ENCODE results near the gene MBNL1. TPM values are rescaled to one million over a fixed set of nuclear protein-coding genes. Genes with fewer than 3 reads are reported as not detected.
A peak's percentile ranks its signal among the peaks of the same experiment; 100 is the strongest.
"Not testable (repeated sequence)": the region's sequence is repeated elsewhere in the genome, so short reads cannot be mapped to it uniquely, and the experiment has no call there.

Gene MBNL1
- total RNA-seq, 2 donors from 2014 or later: 199 to 327 TPM

DNA sequence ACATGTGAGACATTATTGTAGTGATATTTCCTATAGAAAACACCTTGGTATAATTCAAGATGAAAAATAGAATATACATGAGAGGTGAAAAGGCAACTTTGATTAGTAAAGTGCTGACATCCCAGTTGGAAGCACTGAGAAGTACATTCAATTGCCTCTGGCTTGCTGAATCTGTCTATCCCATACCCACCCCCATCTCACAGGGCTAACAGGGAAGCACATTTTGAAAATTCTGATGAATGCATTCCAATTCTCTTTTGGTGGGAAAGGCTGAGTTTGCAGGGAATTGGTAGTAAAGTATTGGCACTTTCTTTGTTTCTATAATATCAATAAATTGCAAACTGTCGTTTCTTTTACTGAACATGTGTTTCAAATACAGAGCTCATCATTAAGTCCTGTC is 122.9 kb downstream of the MBNL1 start:
- Histone ChIP-seq H3K27me3 (no peaks in the 10 kb centered on the region), H3K36me3 (no peaks in the 10 kb centered on the region), H3K27ac (no peak overlapping the region), H3K4me3 (no peak overlapping the region), H3K9me3 (no peaks in the 10 kb centered on the region), H3K4me1 (peaks cover 0 to 86% of the 10 kb centered on the region in 2 donors)
- TF ChIP-seq, protein P1, sequence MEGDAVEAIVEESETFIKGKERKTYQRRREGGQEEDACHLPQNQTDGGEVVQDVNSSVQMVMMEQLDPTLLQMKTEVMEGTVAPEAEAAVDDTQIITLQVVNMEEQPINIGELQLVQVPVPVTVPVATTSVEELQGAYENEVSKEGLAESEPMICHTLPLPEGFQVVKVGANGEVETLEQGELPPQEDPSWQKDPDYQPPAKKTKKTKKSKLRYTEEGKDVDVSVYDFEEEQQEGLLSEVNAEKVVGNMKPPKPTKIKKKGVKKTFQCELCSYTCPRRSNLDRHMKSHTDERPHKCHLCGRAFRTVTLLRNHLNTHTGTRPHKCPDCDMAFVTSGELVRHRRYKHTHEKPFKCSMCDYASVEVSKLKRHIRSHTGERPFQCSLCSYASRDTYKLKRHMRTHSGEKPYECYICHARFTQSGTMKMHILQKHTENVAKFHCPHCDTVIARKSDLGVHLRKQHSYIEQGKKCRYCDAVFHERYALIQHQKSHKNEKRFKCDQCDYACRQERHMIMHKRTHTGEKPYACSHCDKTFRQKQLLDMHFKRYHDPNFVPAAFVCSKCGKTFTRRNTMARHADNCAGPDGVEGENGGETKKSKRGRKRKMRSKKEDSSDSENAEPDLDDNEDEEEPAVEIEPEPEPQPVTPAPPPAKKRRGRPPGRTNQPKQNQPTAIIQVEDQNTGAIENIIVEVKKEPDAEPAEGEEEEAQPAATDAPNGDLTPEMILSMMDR (IDR thresholded peaks at IDR 0.05): no peak
- no peak for DNase-seq (ENCODE audit: low spot score)

DNA sequence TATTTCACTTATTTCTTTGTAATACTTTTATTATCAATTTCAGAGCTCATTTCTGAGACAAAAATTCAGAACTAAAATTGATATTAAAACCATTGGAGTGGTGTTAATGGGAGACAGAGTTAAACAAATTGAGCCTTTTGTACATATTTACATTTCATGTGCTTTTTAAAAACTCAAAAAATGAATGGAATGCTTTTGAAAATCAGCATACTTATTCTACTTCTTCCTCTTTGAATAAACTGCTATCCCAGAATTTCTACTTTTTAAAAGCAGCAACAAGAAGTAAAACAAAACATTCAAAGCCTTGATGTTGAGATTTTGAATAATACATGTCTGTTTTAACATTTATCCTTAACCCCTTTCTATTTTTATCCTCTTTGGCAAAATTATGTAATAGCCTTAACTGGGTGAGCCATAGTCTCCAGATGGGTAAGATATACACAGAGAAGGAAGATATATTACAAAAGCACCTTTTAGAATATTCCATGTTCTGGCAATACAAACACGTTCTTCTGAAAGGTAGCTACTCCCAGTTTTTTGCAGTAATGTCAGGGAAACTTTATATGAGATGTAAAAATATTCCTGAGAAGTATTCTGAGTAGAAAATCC is 123.6 kb downstream of the MBNL1 start:
- Histone ChIP-seq H3K4me3 (no peak overlapping the region), H3K27ac (peak overlapping the region; percentile 12 to 57), H3K9me3 (no peaks in the 10 kb centered on the region), H3K4me1 (peaks cover 0 to 86% of the 10 kb centered on the region in 2 donors), H3K27me3 (no peaks in the 10 kb centered on the region), H3K36me3 (no peaks in the 10 kb centered on the region)
- TF ChIP-seq, protein P1 (IDR thresholded peaks at IDR 0.05): no peak
- DNase-seq (ENCODE audit: low spot score): no peak

DNA sequence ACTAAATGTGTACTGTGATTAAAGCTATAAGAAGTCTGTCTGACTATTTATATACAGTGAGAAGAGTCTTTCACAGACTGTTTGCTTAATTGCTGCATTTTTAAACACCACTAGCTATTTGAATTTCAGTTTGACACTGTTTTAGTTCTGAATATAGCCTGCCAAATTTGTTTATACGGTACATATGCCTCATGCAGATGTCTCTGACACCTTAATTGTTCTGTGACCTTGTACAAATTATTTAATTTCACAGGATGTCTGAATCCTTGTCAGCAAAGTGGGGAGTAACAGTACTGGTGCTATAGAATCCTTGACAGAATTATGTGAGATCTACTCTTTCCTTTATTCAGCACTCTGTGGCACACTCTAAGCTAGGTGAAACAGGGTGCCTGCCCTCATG is 125.5 kb downstream of the MBNL1 start:
- TF ChIP-seq, protein P1 (IDR thresholded peaks at IDR 0.05): no peak
- Histone ChIP-seq H3K27ac (peak overlapping the region in 1 of 2 donors; percentile 91), H3K9me3 (no peaks in the 10 kb centered on the region), H3K27me3 (no peaks in the 10 kb centered on the region), H3K4me3 (no peak overlapping the region), H3K4me1 (peaks cover 0 to 85% of the 10 kb centered on the region in 2 donors), H3K36me3 (no peaks in the 10 kb centered on the region)
- no peak for DNase-seq (ENCODE audit: low spot score)

DNA sequence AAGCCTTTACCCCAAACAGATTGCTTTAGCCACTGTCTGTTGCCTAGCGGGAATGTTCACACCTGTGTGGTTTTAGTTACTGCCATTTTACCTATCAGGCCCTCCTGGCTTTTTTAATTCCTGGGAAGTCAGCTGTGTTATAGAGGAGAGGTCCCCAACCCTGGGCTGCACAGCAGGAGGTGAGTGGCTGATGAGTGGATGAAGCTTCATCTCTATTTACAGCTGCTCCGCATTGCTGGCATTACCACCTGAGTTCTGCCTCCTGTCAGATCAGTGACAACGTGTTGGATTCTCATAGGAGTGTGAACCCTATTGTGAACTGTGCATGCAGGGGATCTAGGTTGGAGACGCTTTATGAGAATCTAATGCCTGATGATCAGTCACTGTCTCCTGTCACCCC is 127.0 kb downstream of the MBNL1 start:
- peaks cover 0 to 92% of the 10 kb centered on the region in 2 donors for H3K4me1 ChIP-seq
- no peaks in the 10 kb centered on the region for H3K9me3 ChIP-seq
- TF ChIP-seq, protein P1 (IDR thresholded peaks at IDR 0.05): no peak
- no peak overlapping the region for H3K4me3 ChIP-seq
- peak overlapping the region in 1 of 2 donors; percentile 91 for H3K27ac ChIP-seq
- H3K27me3 ChIP-seq: no peaks in the 10 kb centered on the region
- H3K36me3 ChIP-seq: no peaks in the 10 kb centered on the region
- no peak for DNase-seq (ENCODE audit: low spot score)

DNA sequence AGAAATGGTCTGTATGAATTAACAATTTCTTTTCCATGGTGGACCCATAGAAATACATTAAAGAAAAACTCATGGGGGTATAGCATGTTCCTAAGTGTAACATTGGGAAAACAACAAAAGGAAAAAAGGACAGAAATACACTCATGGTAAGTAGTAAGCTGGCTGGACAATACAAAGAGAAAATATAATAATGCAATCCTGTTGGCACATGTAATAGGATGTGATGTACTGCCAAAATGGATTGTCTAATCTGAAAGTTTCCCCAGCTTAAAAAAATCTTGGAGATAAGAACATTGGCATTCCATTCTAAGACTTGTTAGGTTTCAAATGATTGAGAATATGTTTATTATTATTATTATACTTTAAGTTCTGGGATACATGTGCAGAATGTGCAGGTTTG is 128.1 kb downstream of the MBNL1 start:
- H3K4me3 ChIP-seq: no peak overlapping the region
- H3K27ac ChIP-seq: peak overlapping the region in 1 of 2 donors; percentile 91
- H3K27me3 ChIP-seq: no peaks in the 10 kb centered on the region
- H3K9me3 ChIP-seq: no peaks in the 10 kb centered on the region
- TF ChIP-seq, protein P1 (IDR thresholded peaks at IDR 0.05): no peak
- H3K36me3 ChIP-seq: no peaks in the 10 kb centered on the region
- no peak for DNase-seq (ENCODE audit: low spot score)
- H3K4me1 ChIP-seq: peaks cover 0 to 92% of the 10 kb centered on the region in 2 donors

DNA sequence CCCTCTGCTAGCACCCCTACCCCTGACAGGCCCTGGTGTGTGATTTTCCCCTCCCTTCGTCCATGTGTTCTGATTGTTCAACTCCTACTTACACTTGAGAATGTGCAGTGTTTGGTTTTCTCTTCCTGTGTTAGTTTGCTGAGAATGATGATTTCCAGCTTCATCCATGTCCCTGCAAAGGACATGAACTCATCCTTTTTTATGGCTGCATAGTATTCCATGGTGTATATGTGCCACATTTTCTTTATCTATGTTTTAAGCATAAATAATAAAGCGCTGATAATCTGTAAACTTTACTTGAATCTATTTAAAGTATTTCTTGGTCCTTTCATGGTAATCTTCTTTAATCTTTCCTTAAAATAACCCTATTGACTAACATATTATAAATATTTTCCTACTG is 128.6 kb downstream of the MBNL1 start:
- not testable (repeated sequence) for H3K9me3 ChIP-seq; DNase-seq (ENCODE audit: low spot score); H3K36me3 ChIP-seq; H3K27me3 ChIP-seq; H3K4me3 ChIP-seq
- H3K4me1 ChIP-seq: peaks cover 0 to 93% of the 10 kb centered on the region in 2 donors
- H3K27ac ChIP-seq: peak overlapping the region in 1 of 2 donors; percentile 91

Measured in right atrium auricular region (tissue), 2 donors.